Measurements from ENCODE around the gene RGMA. TPM values are rescaled to one million over a fixed set of nuclear protein-coding genes. Genes with fewer than 3 reads are reported as not detected.
A peak's percentile ranks its signal among the peaks of the same experiment; 100 is the strongest.

RGMA gene
- total RNA-seq, 2 experiments from 2014 or later: not detected

DNA sequence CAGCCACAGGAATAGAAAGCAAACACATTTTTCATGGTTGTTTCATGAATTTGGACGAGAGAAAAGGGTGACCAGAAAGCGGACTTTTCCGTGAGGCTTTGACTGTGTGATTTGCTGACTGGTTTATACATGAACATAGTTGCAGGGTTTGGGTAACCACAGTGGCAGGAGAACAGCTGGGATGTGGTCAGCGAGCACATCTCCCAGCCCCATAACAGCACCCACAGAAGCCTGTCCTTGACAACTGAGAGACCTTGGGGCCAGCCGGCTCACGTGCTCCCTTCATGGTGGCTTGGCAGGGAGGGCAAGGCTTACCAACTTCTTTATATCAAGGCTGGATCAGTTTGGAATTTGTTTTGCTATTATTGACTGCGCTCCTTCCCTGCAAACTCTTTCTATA lies 13.2 kb upstream of the RGMA start:
- Mint-ChIP-seq H3K4me1 (ENCODE audit: low read depth) (no peaks in the 10 kb centered on the region), H3K27ac (no peak overlapping the region), H3K36me3 (ENCODE audit: low read depth) (no peaks in the 10 kb centered on the region), H3K27me3 (peaks cover 18% of the 10 kb centered on the region), H3K9me3 (no peaks in the 10 kb centered on the region), H3K4me3 (no peak overlapping the region)
- TF ChIP-seq, protein P1, sequence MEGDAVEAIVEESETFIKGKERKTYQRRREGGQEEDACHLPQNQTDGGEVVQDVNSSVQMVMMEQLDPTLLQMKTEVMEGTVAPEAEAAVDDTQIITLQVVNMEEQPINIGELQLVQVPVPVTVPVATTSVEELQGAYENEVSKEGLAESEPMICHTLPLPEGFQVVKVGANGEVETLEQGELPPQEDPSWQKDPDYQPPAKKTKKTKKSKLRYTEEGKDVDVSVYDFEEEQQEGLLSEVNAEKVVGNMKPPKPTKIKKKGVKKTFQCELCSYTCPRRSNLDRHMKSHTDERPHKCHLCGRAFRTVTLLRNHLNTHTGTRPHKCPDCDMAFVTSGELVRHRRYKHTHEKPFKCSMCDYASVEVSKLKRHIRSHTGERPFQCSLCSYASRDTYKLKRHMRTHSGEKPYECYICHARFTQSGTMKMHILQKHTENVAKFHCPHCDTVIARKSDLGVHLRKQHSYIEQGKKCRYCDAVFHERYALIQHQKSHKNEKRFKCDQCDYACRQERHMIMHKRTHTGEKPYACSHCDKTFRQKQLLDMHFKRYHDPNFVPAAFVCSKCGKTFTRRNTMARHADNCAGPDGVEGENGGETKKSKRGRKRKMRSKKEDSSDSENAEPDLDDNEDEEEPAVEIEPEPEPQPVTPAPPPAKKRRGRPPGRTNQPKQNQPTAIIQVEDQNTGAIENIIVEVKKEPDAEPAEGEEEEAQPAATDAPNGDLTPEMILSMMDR (IDR thresholded peaks at IDR 0.05): no peak
- no peak for DNase-seq
- ChIA-PET CTCF (no interaction called here), POLR2A (no interaction called here)
- intact Hi-C loops (cut with micrococcal nuclease): no loop called here
- ATAC-seq: no peak

GRCh38 chr15:93093765-93094164 lies 4.8 kb upstream of the RGMA start:
- no peak for DNase-seq
- Mint-ChIP-seq H3K9me3 (no peaks in the 10 kb centered on the region), H3K4me3 (no peak overlapping the region), H3K27me3 (peaks cover 19% of the 10 kb centered on the region), H3K4me1 (ENCODE audit: low read depth) (peaks cover 3% of the 10 kb centered on the region), H3K27ac (no peak overlapping the region), H3K36me3 (ENCODE audit: low read depth) (no peaks in the 10 kb centered on the region)
- TF ChIP-seq, protein P1 (IDR thresholded peaks at IDR 0.05): no peak
- ChIA-PET POLR2A (no interaction called here), CTCF (no interaction called here)
- ATAC-seq: no peak
- intact Hi-C loops (cut with micrococcal nuclease): no loop called here

DNA sequence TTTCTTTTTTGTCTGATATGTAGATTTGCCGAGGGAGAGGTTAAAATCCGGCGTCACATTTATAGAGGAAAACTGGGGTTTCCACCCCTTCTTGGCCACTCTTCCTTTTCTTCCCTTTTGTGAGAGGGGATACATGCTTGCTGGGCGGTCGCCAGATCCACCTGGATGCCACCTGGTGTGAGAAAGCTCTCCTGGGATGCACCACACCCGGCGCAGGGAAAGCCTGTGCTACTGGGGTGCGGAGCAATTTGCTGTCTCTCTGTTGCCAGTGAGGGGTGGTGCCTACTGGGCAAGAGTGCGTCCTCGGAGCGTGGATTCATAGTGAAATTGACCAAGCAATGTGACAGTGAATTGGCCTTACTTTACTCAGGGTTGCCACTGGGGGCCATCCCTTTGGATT lies 2.5 kb upstream of the RGMA start:
- TF ChIP-seq, protein P1 (IDR thresholded peaks at IDR 0.05): no peak
- Mint-ChIP-seq H3K36me3 (ENCODE audit: low read depth) (no peaks in the 10 kb centered on the region), H3K9me3 (no peaks in the 10 kb centered on the region), H3K4me3 (no peak overlapping the region), H3K27ac (no peak overlapping the region), H3K4me1 (ENCODE audit: low read depth) (peaks cover 11% of the 10 kb centered on the region), H3K27me3 (peaks cover 38% of the 10 kb centered on the region)
- POLR2A ChIA-PET: no interaction called here
- no peak for ATAC-seq
- CTCF ChIA-PET: interaction anchor here (1.3 kb wide), 1 partner anchor 294 kb away, joined by 3 read pairs; no protein-coding TSS in a partner anchor
- DNase-seq: no peak
- intact Hi-C loops (cut with micrococcal nuclease): no loop called here

GRCh38 chr15:93089727-93090305 lies 805 bp upstream of the RGMA start:
- ATAC-seq (no peak), DNase-seq (no peak)
- no peak overlapping the region for H3K27ac Mint-ChIP-seq
- H3K27me3 Mint-ChIP-seq: peaks cover 48% of the 10 kb centered on the region
- ChIA-PET POLR2A (no interaction called here), CTCF (interaction anchor here (0.9 to 1.0 kb wide), 2 partner anchors 34 to 59 kb away, joined by 3 to 4 read pairs; no protein-coding TSS in a partner anchor)
- peaks cover 11% of the 10 kb centered on the region for H3K4me1 Mint-ChIP-seq (ENCODE audit: low read depth)
- H3K9me3 Mint-ChIP-seq: no peaks in the 10 kb centered on the region
- peak overlapping the region; percentile 48 for H3K4me3 Mint-ChIP-seq
- TF ChIP-seq, protein P1 (IDR thresholded peaks at IDR 0.05): no peak
- intact Hi-C loops (cut with micrococcal nuclease): no loop called here
- no peaks in the 10 kb centered on the region for H3K36me3 Mint-ChIP-seq (ENCODE audit: low read depth)

DNA sequence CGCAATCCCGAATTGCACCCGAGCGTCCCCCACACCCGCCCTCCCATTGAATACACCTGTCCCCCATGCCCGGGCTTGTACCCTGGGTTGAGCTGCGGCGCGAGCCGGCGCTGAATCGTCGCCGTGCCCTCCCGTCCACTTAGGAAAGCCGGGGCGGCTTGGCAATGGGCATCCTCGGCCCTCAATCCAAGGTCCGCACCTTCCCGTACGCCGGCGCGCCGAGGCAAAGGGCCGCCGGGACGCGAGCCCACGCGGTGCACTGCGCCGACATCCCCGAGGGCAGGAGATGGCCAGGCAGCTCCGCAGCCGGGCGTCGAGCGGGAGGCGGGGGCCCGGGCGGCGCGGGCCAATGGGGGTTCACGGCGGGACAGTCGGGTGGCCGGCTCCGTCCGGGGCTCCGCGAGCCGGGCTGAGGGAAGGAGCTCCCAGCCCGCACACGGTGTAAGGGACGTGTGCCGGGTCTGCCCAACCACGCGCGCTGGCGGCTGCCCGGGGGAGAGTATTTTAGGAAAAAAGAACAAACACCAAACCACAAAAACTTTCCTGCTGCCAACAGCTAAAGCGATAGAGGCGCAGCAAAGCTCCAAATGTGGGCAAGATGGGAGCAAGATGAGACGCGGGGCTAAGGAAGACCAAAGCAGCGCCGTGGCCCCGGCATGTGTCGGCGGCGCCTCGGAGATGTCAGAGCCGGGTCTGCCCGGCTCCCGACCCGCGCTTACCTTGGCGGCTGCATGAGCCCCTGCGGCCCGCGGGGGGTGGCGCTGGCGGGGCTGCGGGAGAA lies 621 bp downstream of the RGMA start:
- H3K27ac Mint-ChIP-seq: no peak overlapping the region
- POLR2A ChIA-PET: interaction anchor here (0.8 to 1.5 kb wide), 2 partner anchors 13 to 59 kb away, joined by 3 to 4 read pairs; no protein-coding TSS in a partner anchor
- TF ChIP-seq, protein P1 (IDR thresholded peaks at IDR 0.05): peak; percentile 59

More for the DNA sequence above, 621 bp downstream of the RGMA start:
- DNase-seq (peak; percentile 33), ATAC-seq (peak; percentile 52)
- peaks cover 11% of the 10 kb centered on the region for H3K4me1 Mint-ChIP-seq (ENCODE audit: low read depth)
- no peaks in the 10 kb centered on the region for H3K36me3 Mint-ChIP-seq (ENCODE audit: low read depth)
- peak overlapping the region; percentile 68 for H3K4me3 Mint-ChIP-seq
- H3K27me3 Mint-ChIP-seq: peaks cover 52% of the 10 kb centered on the region
- intact Hi-C loops (cut with micrococcal nuclease): no loop called here
- no peaks in the 10 kb centered on the region for H3K9me3 Mint-ChIP-seq
- CTCF ChIA-PET: interaction anchor here (0.8 to 2.6 kb wide), 37 partner anchors 9 to 1031 kb away, joined by 3 to 26 read pairs (median 4); no protein-coding TSS in a partner anchor

Data from activated CD8-positive, alpha-beta T cell treated with anti-CD3 and anti-CD28 coated beads for 36 hours (primary cell).